SIG-M5 treated with dmso at 0.1 percent for 504 hours (cell line): ENCODE measurements around the gene SEPHS2.
"Not testable (repeated sequence)": the region's sequence is repeated elsewhere in the genome, so short reads cannot be mapped to it uniquely, and the experiment has no call there.

Source experiments
- DNase-seq: peaks from one replicate; lab custom pipeline; 2025; ENCODE audit not compliant: unreplicated experiment; lab: John Stamatoyannopoulos, UW

The SEPHS2 gene, protein sequence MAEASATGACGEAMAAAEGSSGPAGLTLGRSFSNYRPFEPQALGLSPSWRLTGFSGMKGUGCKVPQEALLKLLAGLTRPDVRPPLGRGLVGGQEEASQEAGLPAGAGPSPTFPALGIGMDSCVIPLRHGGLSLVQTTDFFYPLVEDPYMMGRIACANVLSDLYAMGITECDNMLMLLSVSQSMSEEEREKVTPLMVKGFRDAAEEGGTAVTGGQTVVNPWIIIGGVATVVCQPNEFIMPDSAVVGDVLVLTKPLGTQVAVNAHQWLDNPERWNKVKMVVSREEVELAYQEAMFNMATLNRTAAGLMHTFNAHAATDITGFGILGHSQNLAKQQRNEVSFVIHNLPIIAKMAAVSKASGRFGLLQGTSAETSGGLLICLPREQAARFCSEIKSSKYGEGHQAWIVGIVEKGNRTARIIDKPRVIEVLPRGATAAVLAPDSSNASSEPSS

DNA sequence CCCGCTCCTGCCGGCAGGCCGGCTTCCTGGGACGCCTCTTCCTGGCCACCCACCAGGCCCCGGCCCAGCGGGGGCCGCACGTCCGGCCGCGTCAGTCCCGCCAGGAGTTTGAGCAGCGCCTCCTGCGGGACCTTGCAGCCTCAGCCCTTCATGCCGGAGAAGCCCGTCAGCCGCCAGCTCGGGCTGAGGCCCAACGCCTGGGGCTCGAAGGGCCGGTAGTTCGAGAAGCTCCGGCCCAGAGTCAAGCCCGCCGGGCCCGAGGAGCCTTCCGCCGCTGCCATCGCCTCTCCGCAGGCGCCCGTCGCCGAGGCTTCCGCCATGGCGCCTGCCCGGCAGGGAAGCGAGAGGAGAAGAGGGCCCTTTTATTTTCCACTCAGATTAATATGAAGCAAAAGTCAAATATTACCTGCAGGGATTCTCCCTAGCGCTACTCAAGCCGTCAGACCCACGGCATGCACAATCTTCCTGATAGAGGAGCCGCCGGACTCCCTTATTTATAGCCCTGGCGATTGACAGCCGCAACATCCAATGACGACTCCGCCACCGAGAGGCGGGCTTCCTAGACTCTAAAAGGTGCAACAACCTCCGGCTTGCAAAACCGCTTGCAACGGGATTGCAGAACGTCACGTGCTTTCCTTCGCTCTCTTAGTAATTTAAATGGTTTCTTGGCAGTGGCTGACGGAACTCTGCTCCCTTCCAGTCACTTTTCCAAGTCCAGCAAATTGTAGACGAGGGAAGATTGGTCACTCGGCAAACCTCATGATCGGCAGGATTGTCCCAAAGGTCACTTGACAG is at the start of gene SEPHS2:
TSS of gene SEPHS2 (minus strand) at position 467 of the 795 bp plus-strand sequence. CDS start at position 320, 147 bp downstream.
- peak; percentile 97 for DNase-seq

DNA sequence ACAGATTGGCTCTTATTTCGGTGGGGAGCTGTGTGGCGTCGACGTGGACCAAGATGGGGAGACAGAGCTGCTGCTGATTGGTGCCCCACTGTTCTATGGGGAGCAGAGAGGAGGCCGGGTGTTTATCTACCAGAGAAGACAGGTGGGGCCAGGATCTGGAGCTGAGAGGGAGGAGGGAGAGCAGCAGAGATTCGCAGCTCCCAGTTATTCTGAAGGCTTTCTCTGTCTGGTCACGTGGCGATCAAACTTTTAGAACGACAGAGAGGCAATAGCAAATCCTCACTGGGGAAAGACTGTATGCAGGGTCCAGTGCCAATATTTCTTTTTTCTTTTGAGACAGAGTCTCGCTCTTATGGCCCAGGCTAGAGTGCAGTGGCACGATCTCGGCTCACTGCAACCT is 49.0 kb upstream of the SEPHS2 start:
- no peak for DNase-seq

DNA sequence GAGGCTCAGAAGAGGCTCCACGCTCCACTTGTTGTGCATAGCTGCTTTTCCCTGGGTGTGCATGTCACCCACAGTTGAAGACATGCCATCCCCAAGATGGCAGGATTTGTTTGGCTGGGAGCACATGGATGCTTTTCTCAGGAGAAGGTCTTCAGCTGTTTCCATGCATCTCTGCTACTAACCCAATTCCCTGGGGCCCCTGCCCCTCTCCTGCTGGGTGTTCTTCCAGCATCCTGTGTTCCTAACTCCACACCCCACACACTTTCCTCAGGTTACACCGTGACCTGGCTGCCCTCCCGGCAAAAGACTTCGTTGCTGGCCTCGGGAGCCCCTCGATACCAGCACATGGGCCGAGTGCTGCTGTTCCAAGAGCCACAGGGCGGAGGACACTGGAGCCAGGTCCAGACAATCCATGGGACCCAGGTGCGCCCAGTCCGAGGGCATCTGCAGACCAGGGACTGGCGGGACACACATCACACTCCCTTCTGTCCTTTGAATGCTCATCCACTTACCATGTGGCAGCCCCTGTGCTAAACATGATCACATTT is 48.3 kb upstream of the SEPHS2 start:
- no peak for DNase-seq

DNA sequence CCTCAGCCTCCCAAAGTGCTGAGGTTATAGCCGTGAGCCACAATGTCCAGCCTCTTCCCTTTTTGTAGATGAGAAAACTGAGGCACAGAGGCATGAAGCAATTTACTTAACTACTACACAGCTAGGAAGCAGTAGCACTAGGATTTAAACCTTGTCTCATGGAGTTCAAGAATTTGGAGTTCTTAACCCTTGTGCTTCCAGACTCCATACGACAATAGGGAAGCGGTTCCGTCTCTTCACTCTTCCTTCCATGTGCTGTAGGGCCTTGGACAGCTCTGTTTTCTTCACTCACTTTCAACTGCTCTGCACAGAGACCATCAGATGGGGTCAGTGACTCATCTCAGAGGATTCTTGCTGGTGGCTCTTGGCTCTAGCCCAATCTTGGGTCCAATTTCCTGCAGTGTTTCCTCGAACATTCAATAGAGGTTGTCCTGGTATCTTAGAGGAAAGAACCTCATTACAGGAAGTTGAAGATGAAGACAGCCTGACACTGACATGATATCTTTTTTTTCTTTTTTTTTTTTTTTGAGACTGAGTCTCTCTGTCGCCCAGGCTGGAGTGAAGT is 46.2 kb upstream of the SEPHS2 start:
- peak; percentile 42 for DNase-seq

DNA sequence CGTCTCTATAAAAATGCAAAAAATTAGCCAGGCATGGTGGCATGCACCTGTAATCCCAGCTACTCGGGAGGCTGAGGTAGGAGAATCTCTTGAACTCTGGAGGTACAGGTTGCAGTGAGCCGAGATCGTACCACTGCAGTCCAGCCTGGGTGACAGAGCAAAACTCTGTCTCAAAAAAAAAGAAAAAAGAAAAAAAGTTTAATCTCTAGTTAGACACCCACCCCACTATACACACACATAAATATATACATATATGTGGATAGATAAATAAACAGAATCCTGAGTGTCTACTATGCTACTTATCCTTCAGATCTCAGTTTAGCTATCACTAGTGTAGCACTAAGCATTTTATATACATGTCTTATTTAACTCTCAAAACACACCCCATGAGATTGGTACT is 45.6 kb upstream of the SEPHS2 start:
- DNase-seq: no peak

DNA sequence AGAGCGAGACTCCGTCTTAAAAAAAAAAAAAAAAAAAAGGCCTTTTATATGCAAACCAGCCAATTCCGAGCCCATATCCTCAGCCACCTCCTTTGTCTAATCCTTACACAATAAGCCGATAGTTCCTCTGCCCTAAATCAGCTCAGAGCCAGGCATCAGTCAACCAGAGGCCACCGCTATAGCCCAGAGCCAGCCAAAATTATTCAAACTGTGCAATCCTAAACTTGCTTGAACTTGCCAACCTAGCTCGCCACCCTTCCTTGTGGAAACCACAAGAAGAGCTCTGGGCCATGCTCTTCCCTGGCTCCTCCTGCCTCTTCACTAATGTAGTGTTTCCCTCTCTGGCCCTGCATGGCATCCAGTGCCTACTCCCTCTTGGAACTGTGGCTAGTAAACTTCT is 44.5 kb upstream of the SEPHS2 start:
- no peak for DNase-seq

DNA sequence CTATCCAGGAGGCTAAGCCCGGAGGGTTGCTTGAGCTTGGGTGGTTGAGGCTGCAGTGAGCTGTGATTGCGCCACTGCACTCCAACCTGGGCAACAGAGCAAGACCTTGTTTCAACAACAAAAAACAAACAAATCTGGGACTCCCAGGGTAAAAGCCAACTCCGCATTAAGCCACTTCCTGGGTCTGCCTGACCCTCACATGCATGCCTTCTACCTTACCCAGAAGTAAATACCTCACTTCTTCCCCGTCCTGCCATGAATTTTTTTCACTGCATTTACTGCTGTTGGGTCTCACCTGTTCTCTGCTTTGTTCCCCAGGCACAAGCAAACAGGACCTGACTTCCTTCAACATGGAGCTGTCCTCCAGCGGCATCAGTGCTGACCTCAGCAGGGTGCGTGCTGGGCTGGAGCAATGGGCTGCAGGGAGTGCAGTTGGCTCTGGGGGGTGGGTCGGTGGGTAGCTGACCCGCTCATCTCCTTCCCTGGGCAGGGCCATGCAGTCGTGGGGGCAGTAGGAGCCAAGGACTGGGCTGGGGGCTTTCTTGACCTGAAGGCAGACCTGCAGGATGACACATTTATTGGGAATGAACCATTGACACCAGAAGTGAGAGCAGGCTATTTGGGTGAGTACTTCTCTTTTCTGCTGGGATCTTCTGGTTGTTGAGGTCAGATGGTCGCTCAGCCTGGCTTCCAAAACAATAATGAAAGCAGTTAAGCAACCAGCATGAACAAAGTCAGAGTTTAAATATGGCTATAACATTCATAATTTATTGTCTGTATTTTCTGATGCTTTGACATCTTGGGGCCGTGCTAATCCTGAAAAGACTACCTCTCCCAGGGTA is 43.3 kb upstream of the SEPHS2 start:
- no peak for DNase-seq

DNA sequence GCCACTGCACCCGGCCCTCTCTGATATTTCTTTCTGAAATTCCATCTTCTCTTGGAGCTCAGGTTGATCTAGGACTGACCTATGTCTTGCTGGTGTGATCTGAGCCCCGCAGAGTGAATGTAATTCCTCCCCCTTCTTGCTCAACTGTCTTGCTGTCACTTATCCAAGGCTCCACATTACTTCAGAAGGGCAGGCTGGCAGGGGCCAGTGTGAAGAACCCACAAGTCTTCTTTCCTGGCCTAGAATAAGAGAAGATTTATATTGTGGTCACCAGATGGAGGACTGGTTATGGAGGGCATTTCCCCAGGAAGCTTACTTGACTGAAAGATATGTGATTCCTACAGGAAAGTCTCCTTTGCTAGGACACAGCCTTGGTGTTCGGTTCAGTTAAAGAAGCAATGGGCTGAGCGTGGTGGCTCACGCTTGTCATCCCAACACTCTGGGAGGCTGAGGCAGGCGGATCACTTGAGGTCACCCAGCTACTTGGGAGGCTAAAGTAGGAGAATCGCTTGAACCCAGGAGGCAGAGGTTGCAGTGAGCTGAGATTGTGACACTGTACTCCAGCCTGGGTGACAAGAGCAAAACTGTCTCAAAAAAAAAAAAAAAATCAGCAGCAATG is 40.3 kb upstream of the SEPHS2 start:
- DNase-seq: no peak

DNA sequence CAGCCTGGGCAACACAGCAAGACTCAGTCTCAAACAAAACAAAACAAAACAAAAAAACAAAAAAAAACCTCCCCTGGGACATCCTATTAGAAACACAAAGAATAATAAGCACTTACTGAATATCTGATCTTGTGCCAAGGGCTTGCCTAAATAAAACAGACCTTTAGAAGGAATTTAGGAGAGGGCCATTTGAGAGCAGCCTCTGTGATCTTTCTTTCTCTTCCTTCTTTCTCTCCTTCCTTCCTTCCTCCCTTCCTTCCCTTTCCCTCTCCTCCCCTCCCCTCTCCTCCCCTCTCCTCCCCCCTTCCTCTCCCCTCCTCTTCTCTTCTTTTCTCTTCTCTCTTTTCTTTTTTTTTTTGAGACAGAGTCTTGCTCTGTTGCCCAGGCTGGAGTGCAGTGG is 39.2 kb upstream of the SEPHS2 start:
- no peak for DNase-seq

DNA sequence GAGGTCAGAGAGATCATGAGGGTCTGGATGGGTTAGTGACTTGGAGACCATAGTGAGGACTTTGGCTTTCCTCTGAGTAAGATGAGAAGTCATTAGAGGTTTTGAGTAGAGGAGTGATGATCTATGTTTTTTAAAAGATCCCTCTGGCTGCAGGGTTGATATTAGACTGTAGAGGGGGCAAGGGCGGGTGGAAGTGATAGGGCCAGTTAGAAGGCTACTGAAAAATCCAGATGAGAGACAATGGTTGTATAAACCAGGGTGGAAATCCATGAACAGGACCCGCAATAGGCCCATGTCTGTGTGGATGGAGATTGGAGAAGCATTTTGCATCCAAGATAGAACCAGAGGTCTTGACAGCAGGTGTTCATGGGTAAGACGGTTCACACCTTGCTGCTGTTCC is 36.7 kb upstream of the SEPHS2 start:
- DNase-seq: no peak

DNA sequence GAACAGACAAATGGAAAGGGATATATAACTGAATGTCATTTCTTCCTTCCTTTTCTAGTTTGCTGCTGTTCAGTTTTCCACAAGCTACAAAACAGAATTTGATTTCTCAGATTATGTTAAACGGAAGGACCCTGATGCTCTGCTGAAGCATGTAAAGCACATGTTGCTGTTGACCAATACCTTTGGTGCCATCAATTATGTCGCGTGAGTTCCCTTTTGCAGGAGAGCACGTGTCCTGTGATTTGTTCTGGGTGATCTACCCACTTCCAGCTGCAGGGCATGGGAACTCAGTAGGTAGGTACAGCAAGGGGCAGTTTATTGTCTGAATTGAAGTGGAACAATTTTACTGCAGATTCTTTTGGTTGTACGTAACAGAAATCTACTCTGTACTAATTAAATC is 35.7 kb upstream of the SEPHS2 start:
- no peak for DNase-seq

DNA sequence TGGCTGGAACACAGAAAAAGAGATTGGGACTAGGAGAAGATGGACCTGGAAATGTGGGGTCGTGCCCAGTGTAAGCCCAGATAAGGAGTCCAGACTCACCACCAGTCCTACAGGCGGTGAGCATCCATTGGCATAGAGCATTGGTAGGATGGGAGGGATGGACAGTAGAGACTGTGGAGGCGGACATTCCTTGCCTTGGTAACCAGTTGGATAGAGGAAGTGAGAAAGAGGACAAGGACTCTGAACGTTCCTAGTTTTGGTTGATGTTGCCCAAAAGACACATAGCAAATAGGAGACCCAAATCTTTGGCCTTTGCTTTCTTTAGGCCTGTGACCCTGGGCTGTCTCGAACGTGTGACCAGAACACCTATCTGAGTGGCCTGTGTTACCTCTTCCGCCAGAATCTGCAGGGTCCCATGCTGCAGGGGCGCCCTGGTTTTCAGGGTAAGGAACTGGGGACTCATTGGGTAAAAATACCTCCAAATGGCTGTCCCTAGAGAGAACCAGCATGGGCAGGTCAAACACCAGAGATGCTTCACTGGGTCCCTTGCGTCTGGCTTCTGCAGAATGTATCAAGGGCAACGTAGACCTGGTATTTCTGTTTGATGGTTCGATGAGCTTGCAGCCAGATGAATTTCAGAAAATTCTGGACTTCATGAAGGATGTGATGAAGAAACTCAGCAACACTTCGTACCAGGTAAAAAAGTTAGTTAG is 33.2 kb upstream of the SEPHS2 start:
- peak; percentile 27 for DNase-seq

DNA sequence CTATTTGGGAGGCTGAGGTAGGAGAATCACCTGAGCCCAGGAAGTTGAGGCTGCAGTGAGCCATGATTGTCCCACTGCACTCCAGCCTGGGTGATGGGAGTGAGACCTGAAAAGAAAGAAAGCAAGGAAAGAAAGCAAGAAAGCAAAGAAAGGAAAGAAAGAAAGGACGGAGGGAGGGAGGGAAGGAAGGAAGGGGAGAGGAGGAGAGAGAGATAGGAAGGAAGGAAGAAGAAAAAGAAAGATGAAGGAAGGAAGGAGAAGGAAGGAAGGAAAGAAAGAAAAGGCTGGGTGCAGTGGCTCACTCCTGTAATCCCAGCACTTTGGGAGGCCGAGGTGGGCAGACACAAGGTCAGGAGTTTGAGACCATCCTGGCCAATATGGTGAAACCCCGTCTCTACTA is 32.1 kb upstream of the SEPHS2 start:
- DNase-seq: not testable (repeated sequence)

DNA sequence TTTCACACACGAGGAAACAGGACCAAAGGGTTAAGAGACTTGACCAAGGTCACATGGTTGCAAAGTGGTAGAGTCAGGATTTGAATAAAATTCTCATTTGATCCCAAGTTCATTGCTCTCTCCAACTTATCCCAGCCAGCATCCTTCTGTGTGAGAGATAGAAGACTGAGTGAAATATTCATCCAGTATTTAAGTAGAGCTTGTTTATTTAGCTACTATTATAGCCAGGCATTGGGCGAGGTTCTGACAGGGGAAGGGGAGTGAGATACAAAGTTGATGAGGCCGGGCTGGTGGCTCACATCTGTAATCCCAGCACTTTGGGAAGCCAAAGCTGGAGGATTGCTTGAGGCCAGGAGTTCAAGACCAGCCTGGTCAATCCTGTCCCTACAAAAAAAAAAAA is 31.3 kb upstream of the SEPHS2 start:
- no peak for DNase-seq

DNA sequence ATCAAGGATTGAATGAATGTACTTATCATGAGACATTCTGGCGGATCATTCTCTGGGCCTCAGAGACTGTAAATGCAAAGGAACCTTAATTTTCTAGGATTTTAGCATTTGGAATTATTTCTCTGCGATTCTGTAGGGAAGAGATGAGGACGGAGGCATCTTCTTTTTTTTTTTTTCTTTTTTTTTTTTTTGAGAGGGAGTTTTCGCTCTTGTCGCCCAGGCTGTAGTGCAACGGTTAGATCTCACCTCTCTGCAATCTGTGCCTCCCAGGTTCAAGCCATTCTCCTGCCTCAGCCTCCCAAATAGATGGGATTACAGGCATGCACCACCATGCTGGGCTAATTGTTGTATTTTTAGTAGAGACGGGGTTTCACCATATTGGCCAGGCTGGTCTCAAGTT is 29.0 kb upstream of the SEPHS2 start:
- no peak for DNase-seq

DNA sequence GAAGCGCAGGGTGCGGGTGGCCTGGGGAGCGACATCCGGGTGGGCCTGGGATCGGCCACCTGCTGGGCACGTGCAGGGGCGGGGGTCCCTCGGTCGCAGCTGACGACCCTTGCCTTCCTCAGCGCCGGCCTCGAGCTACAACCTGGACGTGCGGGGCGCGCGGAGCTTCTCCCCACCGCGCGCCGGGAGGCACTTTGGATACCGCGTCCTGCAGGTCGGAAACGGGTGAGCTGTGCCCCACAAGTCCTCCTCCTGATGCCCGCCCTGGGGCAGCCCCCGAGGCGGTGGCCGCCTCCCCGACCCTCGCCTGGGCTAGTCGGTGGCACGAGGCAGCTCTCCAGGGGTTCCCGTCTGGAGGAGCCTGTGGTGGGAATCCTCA is 28.4 kb upstream of the SEPHS2 start:
- DNase-seq: no peak

DNA sequence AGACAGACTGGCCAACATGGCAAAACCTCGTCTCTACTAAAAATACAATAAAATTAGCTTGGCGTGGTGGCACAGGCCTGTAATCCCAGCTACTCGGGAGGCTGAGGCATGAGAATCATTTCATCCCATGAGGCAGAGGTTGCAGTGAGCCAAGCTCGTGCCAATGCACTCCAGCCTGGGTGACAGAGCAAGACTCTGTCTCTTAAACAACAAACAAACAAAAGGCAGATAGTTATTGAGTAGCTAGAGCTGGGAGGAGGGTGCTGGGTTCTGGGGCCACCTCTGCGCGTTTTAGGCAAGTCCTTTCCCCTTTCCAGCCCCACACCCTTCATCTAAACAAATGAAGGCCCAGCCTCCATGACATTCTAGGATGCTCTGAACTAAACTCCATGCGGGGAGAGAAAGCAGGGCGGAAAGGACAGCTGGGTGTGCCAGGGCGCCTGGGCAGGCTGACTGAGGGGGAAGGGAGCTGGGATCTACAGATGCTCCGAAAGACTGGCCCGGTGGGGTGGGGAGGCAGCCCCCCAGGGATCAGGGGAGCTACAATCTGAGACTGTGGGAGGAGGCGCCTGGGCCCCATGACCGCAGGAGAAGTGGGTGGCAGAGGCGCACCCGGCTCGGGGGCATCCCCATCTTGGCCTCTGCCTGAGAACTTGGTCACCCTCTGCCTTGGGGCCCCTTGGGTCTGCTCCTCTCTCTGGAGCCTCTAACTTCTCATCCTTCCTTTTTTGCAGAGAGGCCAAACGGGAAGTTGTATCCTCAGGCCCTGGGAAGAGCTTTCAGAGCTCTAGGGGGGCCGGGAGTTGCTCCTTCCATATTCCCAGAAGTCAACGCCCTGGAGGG is 27.8 kb upstream of the SEPHS2 start:
- DNase-seq: peak; percentile 42

DNA sequence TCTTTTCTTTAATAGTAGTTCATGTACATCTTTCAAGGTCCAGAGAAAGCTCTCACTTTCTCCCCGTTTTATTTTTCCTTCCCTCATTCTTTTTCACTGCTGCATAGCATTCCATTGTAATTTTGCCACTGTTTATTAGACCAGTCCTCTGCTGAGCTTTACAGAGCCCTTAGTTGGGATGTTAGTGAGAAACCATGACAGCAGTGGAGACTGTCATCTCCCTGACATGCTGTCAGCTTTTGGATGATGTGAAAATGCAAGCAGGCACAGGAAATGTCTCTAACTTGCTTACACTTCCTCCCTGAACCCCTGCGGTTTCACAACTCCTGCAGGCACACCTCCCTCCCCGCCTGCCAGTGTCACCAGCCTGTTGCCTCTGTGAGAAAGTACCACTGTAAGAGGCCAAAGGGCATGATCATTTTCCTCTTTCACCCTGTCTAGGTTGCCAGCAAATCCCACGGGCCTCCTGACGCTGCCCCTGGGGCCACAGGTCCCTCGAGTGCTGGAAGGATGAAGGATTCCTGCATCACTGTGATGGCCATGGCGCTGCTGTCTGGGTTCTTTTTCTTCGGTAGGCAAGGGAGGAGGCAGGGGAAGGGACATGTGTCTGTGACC is 26.8 kb upstream of the SEPHS2 start, which contains the start of gene ITGAL:
TSS of gene ITGAL (plus strand) at position 415 of the 615 bp plus-strand sequence. CDS start at position 511, 96 bp downstream.
- DNase-seq: peak; percentile 94
